ENCODE measurements around the gene CHAT.

DNA sequence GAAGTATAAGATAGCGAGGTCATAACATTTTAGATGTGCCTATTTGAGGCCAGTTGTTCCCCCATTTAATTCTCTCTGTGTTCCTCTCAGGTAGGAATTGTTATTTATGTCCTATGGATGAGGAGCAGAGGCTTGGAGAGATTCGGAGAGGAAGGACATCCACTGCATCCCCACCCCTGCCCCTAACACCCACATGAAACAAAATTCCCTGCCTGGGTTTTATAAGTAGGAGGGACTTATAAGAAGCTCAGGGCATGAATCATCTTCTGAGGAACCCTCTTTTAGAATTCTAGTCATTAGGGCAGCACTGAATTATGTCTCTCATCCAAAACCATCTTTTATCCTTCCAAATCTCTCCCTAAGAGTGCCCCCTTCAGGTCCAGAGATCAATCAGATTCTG lies 5.0 kb downstream of the CHAT start:
- TF ChIP-seq, protein P1, sequence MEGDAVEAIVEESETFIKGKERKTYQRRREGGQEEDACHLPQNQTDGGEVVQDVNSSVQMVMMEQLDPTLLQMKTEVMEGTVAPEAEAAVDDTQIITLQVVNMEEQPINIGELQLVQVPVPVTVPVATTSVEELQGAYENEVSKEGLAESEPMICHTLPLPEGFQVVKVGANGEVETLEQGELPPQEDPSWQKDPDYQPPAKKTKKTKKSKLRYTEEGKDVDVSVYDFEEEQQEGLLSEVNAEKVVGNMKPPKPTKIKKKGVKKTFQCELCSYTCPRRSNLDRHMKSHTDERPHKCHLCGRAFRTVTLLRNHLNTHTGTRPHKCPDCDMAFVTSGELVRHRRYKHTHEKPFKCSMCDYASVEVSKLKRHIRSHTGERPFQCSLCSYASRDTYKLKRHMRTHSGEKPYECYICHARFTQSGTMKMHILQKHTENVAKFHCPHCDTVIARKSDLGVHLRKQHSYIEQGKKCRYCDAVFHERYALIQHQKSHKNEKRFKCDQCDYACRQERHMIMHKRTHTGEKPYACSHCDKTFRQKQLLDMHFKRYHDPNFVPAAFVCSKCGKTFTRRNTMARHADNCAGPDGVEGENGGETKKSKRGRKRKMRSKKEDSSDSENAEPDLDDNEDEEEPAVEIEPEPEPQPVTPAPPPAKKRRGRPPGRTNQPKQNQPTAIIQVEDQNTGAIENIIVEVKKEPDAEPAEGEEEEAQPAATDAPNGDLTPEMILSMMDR (conservative IDR thresholded peaks at IDR 0.05), result no peak
- no peak for TF ChIP-seq EZH2 (IDR thresholded peaks at IDR 0.05; ENCODE audit: low read depth)
